GM18520 (cell line): ENCODE results near the gene PLK1.

ENCODE experiments used
- ATAC-seq: cut with Tn5 transposase; IDR thresholded peaks from one replicate; pipeline ENCODE4 v1.9.1; 2021; ENCODE audit not compliant: unreplicated experiment

Gene PLK1

GRCh38 chr16:23679274-23679985 is 741 bp downstream of the PLK1 start:
- no peak for ATAC-seq

GRCh38 chr16:23679986-23680336 is 1.3 kb downstream of the PLK1 start:
- no peak for ATAC-seq

- no peak for ATAC-seq
Observed at GRCh38 chr16:23682181-23682580, 3.5 kb downstream of the PLK1 start.

DNA sequence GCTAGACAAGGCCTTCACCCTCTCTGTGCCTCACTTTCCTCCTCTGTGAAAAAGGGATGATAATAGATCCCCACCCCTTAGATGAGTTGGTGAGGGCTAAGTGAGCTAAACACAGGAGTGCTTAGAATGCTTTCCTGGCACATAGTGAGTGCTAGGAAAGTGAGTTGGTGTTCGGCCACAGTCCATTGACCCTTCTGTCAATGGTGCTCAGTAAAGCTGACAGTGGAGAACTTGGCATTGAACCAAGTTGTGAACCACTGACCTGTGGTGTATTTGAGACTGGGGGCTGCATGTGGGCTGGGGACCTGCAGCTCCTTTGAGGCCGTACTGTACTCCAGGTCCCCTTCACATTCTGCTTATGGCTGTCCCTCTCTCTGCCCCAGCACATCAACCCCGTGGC is 4.8 kb downstream of the PLK1 start:
- no peak for ATAC-seq

GRCh38 chr16:23687034-23687808 is 8.5 kb downstream of the PLK1 start:
- no peak for ATAC-seq

- ATAC-seq: no peak
Observed at GRCh38 chr16:23689442-23690187, 10.9 kb downstream of the PLK1 start.

- no peak for ATAC-seq
Observed at GRCh38 chr16:23690771-23691482, 12.2 kb downstream of the PLK1 start.

DNA sequence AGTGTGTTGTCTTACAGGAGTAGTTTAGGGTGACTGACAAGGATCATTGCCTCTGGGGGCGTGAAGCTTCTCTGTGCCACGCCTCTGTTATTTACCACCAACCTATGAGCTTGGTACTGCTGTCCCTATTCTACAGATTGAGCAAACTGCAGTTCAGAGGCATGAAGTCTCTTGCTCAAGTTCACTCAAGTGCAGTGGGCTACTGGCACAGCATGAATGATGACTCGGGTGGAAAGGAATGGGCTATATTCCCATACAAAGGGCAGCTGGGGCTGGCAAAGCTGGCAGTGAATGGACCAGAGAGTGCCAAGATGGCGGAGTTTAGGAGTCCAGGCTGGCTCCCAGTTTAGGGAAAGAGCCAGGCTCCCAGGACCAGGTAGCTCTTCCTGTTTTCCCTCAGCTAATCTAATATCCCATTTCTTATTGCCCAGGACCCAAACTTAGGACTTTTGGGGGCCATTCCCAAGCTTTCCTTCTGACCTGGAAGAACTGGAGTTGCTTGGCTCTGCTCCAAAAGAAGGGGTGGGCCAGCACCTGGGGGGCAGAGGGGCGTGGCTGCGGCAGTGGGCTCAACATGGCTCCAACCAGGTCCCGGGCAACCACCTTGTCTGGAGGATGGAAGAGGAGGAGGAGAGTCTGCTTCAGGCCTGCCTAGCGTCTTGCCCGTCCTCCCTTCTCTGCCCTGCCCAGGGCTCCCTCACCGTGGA is 12.9 kb downstream of the PLK1 start:
- ATAC-seq: no peak

- no peak for ATAC-seq
Observed at GRCh38 chr16:23692190-23692837, 13.6 kb downstream of the PLK1 start.

- ATAC-seq: no peak
Observed at GRCh38 chr16:23694265-23694643, 15.6 kb downstream of the PLK1 start.

GRCh38 chr16:23694644-23695373 is 16.1 kb downstream of the PLK1 start:
- ATAC-seq: no peak

DNA sequence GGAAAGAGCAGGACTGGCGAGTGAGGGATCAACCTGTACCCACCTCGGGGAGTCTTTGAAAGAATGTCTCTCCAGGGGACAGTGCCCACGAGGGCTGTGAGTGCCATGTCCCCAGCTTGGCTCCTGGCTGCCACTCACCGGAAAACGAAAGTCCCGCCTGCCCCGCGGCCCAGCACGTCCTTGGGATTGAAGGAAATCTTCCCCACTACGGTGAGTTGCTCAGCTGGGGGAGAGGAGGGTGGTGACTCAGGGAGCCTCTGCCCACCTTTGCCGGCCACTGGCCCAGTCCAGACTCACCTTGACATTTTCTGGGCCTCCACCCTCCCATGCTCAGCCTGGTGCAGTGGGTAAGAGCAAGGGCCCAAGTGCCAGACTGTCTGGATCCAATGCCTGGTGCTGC is 17.1 kb downstream of the PLK1 start:
- ATAC-seq: no peak

GRCh38 chr16:23699100-23699499 is 20.4 kb downstream of the PLK1 start:
- ATAC-seq: no peak

DNA sequence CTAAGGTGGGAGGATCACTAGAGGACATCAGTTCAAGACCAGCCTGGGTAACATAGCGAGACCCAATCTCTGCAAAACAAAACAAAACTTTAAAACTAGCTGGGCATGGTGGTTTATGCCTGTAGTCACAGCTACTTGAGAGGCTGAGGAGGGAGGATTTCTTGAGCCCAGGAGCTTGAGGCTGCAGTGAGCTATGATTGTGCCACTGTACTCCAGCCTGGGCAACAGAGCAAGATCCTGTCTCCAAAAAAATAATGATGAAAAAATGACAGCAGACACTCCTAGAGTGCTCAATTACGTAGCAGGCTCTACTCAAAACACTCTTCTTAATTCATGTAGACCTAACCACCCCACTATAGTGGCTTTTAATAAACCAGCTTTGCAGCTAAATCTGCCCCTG is 21.4 kb downstream of the PLK1 start:
- no peak for ATAC-seq

- no peak for ATAC-seq
Observed at GRCh38 chr16:23700509-23700908, 21.8 kb downstream of the PLK1 start.

- no peak for ATAC-seq
Observed at GRCh38 chr16:23701045-23701444, 22.4 kb downstream of the PLK1 start.

GRCh38 chr16:23702951-23703350 is 24.3 kb downstream of the PLK1 start:
- ATAC-seq: no peak

DNA sequence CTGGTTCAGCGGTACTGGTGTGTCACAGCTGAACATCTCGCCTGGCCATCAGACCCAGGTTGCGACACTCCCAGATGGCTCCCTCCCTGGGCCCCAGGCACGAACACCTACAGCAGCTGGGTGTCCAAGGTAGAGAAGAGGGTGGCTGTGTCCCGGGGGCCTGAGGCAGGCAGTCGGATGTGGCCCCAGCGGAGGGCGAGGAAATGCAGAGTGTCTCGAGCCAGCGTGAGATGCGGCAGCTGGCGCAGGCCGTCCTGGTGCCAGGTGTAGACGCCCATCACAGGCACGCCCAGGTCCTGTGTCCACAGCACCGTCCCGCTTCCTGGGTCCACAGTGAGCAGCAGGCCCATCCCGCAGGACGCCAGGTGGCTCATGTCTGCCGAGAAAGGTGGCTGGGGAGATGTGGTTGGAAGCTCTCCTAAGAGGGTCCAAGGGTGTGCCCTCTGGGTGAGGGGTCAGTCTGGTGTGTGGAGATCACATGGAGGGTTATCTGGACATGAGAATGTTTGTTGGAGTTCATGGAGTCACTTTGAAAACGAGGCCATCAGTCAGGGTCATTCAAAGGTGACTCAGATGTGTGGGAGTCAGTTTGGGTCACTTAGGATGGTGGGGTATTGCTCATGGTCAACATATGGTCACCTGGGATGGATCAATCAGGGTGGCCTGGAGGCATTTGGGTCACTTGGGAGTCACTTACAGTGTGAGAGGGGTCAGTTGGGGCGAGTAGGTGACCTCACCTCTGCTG is 26.3 kb downstream of the PLK1 start:
- ATAC-seq: no peak

DNA sequence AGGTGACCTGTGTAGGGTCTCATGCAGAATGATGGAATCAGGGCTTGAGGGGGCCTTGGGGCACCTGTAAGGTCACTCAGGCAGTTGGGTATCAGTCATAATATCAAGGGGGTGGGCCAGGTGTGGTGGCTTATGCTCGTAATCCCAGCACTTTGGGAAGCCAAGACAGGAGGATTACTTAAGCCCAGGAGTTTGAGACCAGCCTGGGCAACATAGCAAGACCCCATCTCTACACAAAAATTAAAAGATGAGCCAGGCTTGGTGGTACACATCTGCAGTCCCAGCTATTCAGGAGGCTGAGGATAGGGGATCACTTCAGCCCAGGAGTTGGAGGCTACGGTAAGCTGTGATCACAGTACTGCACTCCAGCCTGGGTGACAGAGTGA is 26.8 kb downstream of the PLK1 start:
- no peak for ATAC-seq
